ENCODE measurements around the gene XAB2.
"Not testable (repeated sequence)": the region's sequence is repeated elsewhere in the genome, so short reads cannot be mapped to it uniquely, and the experiment has no call there.

XAB2 gene

DNA sequence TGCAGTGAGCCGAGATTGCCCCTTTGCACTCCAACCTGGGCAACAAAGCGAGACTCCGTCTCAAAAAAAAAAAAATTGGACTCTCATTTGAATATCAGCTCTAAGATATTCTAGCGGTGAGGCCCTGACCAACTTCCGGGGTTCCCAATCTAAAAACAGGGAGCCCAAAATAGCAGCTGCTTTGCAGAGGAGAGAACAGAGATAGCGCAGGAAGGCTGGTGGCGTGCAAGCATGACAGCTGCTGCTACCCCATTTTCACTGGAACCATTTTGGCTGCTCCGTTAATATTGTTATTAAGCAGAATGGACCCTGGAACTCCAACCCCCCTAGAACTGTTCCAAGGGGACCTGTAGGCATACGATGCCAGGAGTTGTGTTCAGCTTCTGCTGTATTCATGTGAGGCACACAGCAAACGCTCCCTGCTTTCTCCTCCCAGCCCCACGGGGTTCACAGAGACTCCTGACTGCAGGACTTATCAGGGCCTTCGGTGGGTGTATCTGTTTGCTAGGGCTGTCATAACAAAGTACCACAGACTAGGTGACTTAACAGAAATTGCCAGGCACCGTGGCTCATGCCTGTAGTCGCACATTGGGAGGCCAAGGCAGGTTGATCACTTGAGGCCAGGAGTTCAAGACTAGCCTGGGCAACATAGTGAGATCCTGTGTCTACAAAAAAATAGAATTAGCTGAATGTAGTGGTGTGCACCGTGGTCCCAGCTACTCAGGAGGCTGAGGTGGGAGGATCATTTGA, 19.1 kb upstream of the XAB2 start:
- no peak for DNase-seq

DNA sequence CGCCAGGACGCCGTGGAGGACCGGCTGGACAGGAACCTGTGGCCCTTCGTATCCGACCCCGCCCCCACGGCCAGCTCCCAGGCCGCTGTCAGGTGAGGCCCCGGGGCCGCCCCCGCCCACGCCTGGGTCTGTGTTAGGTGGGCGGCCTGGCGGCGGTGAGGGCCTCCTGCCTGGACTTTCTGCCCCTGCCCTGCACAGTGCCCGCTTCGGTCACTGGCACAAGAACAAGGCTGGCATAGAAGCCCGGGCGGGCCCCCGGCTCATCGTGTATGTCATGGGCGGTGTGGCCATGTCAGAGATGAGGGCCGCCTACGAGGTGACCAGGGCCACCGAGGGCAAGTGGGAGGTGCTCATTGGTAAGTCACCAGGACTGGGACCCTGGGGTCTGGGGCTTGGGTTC, 17.8 kb upstream of the XAB2 start:
- no peak for DNase-seq

GRCh38 chr19:7646426-7646700, 17.0 kb upstream of the XAB2 start:
- no peak for DNase-seq

- no peak for DNase-seq
Measured at GRCh38 chr19:7645656-7646425, 16.5 kb upstream of the XAB2 start.

GRCh38 chr19:7645163-7645562, 15.8 kb upstream of the XAB2 start:
- DNase-seq: no peak

DNA sequence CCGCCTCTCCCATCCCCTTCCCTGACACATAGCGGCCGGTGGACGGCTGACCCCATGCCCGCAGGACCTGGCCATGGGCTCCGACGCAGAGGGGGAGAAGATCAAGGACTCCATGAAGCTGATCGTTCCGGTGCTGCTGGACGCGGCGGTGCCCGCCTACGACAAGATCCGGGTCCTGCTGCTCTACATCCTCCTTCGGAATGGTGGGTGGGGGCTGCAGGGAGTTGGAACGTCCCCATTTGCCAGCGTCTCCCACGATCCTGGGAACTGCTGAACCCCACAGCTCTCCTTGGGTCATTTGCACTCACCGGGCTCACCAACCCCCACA, 15.2 kb upstream of the XAB2 start:
- DNase-seq: no peak

- DNase-seq: not testable (repeated sequence)
Measured at GRCh38 chr19:7643629-7644549, 14.5 kb upstream of the XAB2 start.

DNA sequence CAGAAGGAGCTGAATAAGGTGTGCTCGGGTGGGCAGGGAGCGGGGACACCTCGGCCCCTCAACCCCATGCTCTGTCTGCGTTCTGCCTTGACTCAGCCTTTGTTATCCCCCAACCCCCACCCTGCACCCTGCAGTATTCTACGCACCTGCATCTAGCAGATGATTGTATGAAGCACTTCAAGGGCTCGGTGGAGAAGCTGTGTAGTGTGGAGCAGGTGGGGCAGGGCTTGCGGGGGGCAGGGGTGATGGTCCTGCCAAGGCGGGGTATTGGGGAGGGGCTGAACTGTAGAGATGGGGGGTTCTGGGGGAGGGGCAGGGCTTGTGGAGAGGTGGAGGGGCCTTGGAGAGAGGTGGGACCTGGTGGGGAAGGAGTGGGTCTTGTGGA, 13.7 kb upstream of the XAB2 start:
- no peak for DNase-seq

DNA sequence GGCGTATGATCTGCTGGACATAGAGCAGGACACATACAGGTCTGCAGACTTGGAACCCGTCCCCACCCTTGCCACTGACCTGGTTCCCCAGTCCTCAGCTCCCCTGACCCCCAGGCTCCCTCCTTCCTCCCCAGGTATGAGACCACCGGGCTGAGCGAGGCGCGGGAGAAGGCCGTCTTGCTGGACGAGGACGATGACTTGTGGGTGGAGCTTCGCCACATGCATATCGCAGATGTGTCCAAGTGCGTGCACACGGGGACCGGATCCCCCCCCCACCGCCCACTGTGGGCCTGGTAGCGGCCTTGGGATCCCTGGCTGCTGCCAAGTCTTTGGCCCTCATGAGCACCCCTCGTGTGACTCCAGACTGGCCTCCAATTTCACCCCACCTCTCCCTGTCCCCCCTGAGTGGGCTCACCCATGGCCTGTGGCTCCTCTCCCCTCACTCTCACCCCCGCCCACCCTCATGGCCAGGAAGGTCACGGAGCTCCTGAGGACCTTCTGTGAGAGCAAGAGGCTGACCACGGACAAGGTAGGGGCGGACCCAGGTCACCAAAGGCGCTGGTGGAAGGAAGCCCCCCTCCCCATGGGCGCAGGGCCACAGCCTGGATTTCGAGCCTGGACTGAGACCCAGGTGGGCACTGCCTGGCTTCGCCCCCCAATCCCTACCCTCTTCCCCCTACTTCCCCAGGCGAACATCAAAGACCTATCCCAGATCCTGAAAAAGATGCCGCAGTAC, 13.1 kb upstream of the XAB2 start:
- no peak for DNase-seq

DNA sequence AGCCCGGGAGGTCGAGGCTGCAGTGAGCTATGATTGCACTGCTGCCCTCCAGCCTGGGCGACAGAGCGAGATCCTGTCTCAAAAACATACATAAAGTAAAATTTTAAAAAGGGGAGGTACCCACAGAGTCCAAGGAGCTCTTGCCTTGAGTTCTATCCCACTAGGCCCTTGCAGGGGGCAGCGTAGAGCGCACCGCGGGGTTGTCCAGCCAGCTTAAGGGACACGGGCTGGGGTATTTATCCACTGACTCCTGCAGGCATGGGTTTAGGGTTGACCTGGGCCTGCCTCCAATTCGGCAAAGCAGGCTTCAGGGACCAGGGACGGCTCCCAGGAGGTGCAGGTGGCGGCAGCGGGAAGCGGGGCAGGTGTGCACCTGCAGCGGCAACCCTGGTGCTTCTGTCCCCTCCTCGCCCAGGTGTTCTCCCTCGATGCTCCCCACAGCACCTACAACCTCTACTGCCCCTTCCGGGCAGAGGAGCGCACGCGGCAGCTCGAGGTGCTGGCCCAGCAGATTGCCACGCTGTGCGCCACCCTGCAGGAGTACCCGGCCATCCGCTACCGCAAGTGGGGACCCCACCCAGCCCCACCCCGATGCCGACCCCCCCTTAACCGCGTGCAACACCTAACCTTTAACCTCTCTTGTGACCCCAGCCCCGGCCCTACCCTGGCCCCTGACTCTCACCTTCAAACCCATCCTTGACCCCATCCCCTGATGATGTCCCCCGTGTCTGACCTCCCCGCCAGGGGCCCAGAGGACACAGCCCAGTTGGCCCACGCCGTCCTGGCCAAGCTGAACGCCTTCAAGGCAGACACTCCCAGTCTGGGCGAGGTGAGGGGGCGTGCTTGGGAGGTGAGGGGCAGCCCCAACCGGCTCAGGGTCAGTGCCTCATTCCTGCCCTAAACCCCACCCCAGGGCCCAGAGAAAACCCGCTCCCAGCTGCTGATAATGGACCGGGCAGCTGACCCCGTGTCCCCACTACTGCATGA, 12.2 kb upstream of the XAB2 start:
- DNase-seq: no peak

DNA sequence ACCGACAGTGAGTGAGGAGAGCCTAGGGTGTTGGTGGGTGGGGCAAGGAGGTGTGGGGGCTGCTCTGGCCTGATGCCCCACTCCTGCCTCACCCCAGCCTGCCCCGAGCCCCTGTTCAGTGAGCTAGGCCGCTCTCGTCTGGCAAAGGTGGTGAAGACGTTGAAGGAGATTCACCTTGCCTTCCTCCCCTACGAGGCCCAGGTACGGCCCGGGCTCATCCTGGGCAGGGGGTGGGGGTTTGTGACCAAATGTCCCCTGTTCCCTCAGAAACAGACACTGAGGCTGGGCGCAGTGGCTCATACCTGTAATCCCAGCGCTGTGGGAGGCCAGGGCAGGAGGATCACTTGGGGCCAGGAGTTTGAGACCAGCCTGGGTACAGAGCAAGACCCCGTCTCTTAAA, 11.5 kb upstream of the XAB2 start:
- no peak for DNase-seq

DNA sequence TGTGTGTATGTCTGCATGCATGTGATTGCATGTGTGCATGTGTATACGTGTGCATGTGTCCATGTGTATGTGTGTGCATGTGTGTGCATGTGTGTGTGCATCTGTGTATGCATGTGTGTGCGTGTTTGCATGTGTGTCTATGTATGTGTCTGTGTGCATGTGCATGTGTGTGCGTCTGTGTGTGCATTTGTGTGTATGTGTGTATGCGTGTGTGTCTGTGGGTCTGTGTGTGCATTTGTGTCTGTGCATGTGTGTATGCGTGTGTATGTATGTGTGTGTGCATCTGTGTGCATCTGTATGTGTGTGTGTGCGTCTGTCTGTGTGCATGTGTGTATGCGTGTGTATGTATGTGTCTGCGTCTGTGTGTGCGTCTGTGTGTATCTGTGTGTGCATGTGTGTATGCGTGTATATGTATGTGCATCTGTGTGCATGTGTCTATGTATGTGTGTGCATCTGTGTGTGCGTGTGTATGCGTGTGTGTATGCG, 10.6 kb upstream of the XAB2 start:
- DNase-seq: no peak

DNA sequence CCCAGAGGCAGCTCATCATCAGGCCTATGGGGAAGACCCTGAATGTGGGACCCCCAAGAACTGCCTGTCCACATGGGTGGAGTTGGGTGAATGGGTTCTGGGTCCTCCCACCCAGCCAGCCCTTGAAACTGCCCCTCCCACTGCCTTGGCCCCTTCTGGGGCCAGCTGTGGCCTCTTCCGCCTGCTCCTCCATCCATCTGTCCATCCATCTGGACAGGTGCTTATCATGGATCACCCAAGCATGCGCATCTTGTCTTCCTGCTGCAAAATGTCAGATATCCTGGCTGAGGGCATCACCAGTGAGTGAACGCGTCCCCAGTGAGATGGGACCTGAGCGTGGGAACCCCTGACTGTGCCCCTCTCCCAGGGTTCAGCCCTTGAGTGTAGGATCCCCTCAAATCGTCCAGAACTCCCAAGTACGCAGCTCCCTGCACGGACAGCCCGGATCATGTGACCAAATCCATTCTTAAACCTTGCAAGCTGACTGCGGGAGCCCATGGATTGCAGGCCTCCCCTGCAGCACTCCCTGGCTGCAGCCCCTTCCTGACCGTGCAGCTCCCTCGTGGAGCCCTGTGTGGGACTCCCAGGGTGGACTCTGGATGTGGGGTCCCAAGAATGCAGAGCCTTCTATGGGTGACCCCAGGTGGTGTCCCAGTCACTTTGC, 9.6 kb upstream of the XAB2 start:
- no peak for DNase-seq

DNA sequence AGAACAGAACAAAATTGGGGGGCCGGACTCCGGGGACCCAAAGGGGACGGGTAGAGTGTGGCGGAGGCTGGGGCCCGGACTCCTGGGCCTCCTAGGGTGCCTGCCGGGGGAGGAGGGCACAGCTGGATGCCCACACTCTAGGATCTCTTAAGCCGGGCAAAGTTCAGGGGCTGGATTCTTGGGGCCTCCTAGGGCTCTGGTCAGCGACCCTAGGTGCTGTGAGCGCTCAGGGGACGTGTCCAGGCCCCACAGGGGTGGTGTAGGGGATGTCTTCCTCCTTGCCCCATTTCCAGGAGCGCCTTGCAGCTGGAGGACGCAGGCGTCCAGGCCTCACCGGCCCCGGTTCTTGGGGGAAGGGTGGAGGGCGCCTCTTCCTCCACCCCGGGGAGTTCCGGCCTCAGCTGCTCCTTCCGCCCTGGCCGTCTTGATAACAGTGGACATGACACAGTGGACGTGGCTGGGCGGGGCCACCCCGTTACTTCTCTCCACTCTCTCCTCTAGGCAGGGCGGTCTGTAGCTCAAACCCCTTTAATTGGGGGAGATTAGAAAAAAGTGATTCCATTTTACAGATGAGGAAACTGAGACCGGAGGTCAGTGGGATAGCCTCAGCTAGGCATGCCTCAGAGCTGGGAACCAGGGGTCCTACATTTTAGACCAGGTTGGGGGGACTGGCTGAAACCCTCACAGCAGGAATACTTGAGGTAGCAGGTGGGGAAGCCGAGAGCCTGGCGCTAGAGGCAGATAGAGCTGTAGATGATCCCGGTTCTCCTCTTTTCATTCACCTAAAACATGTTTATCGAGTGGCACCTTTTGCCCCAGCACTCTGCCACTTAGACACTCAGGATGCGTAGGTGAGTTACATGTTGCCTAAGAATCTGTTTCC, 8.3 kb upstream of the XAB2 start:
- no peak for DNase-seq

GRCh38 chr19:7636691-7637373, 7.5 kb upstream of the XAB2 start, which contains the start of gene STXBP2:
TSS of gene STXBP2 (plus strand) at chr19:7637110. CDS start at chr19:7637150, 40 bp downstream.
- DNase-seq: no peak

- no peak for DNase-seq
Measured at GRCh38 chr19:7636317-7636690, 7.0 kb upstream of the XAB2 start.

DNA sequence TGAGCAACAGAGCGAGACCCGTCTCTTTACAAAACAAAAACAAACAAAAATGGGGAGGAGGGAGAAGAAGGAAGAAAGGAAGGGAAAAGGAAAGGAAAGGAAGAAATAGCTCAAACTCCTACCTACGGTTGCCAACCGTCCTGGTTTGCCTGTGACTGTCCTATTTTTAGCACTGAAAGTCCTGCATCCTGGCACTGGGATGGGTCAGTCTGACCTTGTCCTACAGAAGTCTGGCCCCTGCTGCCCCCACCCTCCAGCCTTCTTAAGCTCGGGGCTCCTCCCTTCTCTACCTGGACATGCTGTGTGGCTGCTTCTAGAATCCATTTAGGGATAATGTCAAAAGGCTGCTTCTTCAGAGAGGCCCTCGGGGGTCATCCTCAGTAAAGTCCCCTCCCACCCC, 6.3 kb upstream of the XAB2 start:
- no peak for DNase-seq

DNA sequence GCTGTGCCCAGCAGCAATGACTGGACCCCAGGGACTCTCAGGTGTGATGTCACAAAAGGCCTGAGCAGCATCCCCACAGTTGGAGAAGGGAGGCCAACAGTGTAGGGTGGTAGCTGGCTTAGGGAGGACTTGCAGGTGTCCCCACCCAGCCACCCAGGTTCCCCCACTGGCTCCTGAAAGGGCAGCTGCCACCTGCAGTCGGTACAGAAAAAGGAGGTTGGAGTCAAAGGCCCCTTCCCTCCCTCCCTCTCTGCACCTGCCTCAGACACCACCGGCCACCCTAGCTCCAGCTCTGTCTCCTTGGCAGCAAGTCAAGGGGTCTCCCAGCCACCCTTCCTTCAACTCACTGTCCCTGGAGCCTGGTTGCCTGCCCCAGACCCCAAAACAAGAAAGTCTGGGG, 4.4 kb upstream of the XAB2 start, which contains the start of gene PCP2:
Gene PCP2 (minus strand): TSS at position 22 of the 400 bp plus-strand sequence. CDS start 262 bp downstream, outside the sequence.
- no peak for DNase-seq
